CD4-positive, alpha-beta T cell treated with Interleukin-4 for 1 hour (primary cell): Measurements from ENCODE around the gene NEU1.
"Not testable (repeated sequence)": the region's sequence is repeated elsewhere in the genome, so short reads cannot be mapped to it uniquely, and the experiment has no call there.

Source experiments
- DNase-seq, 2 donors: peaks; one replicate each; pipeline ENCODE4 v3.0.0-alpha.2; 2020 to 2022

Gene NEU1

GRCh38 chr6:31862344-31863235 is at the start of gene NEU1:
NEU1 (minus strand) TSS chr6:31862821; CDS start chr6:31862776, 45 bp downstream.
- peak; percentile 100 for DNase-seq

DNA sequence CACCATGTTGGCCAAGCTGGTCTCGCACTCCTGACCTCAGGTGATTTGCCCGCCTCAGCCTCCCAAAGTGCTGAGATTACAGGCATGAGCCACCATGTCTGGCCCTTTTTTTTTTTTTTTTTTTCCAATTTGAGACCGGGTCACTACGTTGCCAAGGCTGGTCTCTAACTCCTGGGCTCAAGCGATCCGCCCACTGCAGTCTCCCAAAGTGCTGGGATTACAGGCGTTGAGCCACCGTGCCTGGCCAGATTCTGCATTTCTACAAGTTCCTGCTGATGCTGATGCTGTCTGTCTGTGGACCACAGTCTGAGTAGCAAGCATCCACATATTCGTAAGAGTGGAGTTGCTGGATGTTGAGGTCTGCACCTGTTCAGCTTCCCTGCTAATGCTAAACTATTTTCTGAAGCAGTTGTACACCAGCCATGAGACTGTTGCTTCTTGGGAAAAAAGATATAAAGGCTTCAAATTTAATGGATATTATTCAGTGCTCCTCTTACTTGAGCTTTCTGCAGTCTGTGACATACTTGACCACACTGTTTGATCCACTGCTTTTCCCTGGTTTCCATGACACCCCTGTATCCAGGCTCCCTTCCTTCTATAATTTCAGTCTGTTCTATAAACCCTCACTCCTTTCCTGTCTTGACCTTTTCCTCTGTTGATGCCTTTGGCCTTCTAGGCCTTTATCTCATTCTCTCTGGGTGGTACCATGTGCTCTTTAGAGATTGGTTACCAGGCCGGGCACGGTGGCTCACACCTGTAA is 49.4 kb upstream of the NEU1 start:
- no peak for DNase-seq

- DNase-seq, result not testable (repeated sequence)
Measured at GRCh38 chr6:31909298-31909697, 46.7 kb upstream of the NEU1 start.

- no peak for DNase-seq
Measured at GRCh38 chr6:31908791-31909190, 46.2 kb upstream of the NEU1 start.

DNA sequence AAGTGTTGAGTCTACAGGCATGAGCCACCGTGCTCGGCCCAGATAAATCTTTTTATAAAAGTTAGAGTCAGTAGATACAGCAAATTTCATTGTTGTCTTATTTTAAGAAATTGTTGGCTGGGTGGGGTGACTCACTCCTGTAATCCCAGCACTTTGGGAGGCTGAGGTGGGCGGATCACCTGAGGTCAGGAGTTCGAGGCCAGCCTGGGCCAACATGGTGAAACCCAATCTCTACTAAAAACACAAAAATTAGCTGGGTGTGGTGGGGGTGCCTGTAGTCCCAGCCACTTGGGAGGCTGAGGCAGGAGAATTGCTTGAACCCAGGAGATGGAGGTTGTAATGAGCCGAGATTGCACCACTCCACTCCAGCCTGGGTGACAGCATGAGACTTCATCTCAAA is 45.6 kb upstream of the NEU1 start:
- not testable (repeated sequence) for DNase-seq

- no peak for DNase-seq
Measured at GRCh38 chr6:31907158-31907813, 44.7 kb upstream of the NEU1 start.

DNA sequence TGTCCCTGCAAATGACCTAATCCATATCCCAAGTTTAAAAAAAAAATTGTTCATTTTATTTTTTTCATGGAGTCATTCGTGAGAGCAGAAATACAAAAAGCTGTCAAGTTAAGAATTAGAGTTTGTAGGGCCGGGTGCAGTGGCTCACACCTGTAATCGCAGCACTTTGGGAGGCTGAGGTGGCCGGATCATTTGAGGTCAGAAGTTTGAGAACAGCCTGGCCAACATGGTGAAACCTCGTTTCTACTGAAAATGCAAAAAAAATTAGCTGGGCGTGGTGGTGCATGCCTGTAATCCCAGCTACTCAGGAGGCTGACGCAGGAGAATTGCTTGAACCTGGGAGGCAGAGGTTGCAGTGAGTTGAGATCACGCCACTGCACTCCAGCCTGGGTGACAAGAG is 44.1 kb upstream of the NEU1 start:
- not testable (repeated sequence) for DNase-seq

GRCh38 chr6:31906122-31906521 is 43.5 kb upstream of the NEU1 start:
- no peak for DNase-seq

DNA sequence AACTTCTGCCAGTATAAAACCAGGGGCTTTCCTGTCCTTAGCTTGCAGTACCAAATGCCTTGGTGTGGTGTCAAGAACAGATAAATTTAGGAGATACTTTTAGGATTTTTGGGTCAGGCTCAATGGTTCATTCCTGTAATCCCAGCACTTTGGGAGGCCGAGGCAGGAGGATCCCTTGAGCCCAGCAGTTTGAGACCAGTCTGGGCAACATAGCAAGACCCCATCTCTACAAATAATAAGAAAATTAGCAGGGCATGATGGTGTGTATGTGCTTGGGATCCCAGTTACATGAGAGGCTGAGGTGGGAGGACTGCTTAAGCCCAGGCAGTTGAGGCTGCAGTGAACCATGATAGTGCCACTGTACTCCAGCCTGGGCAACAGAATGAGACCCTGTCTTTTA is 42.4 kb upstream of the NEU1 start:
- DNase-seq, result no peak

DNA sequence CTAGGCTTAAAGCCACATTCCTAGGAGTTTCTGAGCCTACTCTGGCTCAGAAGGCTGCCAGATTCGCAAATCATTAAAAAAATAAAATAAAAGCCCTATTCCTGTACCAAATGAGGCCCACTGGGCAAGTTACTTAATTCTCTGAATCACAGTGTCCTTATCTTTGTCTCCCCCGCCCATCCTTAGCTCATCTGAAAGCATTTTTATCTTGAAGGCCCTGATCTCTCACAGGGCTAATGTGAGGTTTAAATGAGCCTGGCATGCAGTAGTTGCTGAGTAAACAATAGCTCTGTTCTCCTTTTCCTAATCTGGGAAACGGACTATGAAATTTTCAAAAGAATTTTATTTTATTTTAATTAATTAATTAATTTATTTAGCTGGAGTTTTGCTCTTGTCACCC is 41.3 kb upstream of the NEU1 start:
- no peak for DNase-seq

DNA sequence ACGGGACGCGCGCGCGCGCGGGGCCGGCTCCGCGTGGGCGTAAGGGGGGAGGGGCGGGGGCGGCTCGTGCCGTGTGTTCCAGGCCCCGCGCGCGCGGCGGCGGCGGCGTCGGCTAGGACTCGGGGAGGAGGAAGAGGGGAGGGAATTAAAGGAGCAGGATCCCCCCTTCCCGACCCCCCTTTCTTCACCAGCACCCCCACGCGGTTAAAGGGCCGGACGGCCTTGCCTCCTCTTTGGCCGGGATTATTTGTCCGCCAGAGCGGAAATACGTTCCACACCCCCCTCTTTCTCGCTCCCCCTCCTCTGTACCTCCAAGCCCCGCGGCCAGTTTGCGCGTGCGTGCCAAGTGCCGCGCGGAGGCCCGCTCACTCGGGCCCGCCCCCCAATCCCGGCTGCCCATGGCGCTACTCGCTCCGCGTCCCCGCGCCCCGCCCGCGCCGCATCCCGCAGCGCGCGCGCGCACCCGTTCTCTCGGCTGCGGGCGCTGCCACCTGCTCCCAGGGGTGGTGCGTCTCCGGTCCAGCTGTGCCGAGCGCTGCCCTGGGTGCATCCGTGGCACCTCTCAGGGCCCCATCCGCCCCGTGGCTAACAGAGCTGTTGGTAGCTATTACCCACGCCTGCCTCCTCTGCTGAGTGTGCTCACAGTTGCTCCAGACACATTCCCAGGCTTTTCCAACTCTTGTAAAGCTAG is 39.5 kb upstream of the NEU1 start, which contains the start of gene ZBTB12:
Gene ZBTB12 (minus strand): TSS at position 134 of the 691 bp plus-strand sequence. CDS start 781 bp downstream, outside the sequence.
- DNase-seq, result peak; percentile 90

DNA sequence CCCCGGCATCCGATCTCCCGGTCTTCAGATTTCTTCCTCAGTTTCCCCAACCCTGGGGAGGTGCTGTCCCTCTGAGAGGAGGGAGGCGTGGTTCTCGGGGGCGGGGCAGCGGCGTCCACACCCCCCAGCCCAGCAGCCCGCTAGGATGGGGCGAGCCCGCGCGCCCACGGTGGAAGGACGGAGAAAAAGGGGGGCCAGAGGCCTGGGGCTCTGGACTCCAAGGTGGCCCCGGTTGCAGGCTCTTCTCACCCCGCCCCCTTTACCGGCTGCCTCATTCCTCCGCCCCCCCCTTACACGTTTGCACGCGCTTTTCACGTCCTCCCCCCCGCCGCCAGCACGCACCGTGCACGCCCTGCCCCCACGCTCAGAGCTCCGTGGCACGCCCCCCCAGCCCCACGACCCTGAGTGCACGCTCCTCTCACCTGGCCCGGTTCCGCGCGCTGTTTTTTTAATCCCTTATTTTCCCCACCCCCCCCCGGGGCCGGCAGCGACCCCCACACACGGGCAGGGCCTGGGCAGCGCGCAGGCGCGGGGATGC is 38.9 kb upstream of the NEU1 start:
- peak; percentile 63 to 69 for DNase-seq

- no peak for DNase-seq
Measured at GRCh38 chr6:31900917-31901414, 38.3 kb upstream of the NEU1 start.

DNA sequence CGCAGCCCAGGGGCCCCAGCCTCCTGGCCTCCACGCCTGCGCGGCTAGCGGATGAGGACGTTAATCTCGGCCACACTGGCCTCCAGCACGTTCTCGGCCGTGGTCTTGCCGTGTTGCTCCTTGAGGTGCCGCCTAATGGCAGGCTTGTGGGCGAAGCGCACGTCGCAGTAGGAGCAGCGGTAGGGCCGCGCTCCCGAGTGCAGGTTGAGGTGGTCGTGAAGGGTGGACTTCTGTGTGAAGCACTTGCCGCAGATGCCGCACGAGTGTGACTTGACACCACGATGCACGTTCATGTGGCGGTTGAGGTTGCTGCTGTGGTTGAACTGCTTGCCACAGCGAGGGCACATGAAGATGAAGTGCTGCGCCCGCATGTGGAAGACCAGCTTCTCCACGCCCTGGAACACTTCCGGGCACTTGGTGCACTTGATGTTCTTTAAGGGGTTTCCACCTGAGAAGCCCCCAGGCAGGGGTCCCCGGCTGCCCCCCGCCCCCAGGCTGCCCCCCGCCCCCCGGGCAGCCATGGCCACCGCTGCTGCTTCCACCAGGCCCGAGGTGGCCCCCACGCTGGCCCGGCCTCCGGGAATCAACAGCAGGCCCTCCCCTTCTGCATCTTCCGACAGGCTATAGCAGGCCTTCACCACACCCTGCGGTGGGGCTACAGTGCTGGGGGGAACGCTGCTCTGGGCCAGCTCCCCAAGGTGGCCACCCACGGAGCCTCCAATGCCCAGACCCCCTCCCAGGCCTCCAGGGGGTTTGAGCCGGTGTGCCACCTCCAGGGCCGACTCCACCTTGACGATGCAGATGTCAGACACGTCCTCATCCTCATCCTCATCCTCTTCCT is 37.5 kb upstream of the NEU1 start:
- peak in 1 of 2 donors; percentile 34 for DNase-seq

DNA sequence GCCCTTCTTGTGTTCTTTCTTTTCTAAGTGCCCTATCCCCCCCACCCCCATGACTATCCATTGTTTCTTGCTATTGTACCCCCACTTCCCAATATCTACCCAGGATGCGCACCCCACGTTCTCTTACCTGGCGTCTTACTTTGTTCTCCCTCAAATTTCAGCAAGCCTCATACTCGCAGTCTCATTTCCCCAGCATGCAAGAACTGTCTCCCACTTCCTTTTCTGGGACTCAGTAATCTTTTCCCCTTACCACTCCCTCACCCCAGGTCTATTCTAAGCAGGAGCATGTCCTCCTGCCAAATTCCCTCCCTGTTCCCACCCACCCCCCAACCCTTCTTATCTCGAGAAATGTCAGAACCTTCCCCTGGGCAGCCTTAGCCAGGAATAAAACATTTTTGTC is 36.6 kb upstream of the NEU1 start:
- DNase-seq, result no peak

DNA sequence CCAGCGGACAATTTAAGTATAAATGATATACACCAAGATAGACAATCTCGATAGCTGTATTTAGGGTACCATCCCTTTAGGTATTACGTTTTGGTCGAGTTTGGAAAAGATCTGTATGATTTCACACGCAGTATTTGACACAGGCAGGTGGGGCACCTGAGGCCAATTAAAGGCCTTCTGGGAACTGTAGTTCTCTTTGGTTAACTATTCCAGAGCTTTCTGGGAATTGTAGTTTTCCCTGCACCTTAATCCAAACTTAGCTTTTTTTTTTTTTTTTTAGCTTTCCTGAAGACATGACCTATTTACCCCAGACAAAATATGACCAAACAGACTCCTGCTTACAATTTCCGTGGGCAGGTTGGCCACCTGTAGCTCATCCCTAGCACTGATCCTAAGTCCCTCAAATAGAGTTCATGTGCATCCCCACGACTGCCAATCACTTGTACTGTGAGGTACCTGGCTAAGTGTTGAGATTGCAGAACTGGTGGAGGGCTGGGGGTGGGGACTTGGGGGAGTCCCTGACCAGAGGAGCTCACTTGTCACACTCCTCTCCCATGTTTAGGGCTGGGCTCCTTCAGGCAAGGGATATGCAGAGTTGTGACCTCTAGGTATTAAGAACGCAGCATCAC is 35.9 kb upstream of the NEU1 start:
- peak; percentile 44 to 77 for DNase-seq

- peak; percentile 82 to 85 for DNase-seq
Measured at GRCh38 chr6:31897612-31898382, 35.2 kb upstream of the NEU1 start, which contains the start of gene EHMT2. EHMT2 (minus strand) TSS chr6:31897698; CDS start chr6:31897677, 21 bp downstream.

DNA sequence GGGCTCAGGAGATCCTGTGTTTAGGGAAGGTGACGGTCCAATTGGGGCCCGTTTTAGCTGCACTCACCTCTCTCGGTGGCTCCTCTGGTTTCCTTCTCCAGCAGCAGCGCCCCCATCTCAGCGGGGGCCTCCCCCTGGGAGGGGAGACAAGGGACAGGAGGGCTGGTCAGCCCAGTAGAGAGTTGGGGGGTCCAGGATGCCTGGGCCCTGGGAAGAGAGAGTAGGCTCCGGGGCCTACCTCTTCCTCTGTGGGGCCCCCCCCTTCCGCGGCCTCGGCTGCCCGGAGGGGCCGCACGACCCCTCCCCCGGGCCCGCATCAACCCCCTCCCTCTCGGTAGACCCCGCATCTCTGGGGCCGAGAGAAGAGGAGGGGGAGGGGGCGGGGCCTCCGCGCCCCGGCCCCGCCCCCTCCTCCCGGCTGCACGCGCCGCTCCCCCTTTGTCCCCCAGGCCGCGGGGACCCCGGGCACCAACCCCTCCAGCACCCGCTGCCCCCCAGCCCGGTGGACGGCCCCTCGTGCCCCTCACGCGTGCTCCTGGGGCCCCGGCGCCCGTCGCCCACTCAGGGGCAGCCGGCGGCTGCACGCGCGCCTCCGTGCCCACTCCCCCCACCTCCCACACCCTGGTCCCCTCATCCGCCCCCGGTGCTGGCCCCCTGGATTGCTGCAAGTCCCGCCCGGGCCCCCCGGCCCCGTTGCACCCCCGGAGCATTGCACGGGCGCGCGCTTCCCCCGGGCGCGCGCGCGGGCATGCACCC is 34.4 kb upstream of the NEU1 start:
- DNase-seq, result no peak

GRCh38 chr6:31896493-31896855 is 33.9 kb upstream of the NEU1 start:
- no peak for DNase-seq
